Measurements from ENCODE around the gene RPAP3.
"Not testable (repeated sequence)": the region's sequence is repeated elsewhere in the genome, so short reads cannot be mapped to it uniquely, and the experiment has no call there.

DNA sequence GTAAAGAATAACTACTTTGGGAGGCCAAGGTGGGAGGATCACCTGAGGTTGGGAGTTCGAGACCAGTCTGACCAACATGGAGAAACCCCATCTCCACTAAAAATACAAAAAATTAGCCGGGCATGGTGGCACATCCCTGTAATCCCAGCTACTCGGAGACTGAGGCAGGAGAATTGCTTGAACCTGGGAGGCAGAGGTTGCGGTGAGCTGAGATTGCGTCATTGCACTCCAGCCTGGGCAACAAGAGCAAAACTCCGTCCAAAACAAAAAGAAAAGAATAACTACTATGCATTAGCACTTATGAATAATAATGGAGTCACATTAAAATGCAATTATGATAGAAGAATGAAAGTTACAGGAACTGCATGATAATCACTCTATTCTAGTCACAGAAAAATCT lies 37.9 kb downstream of the RPAP3 start:
- not testable (repeated sequence) for TF ChIP-seq CTCF (conservative IDR thresholded peaks at IDR 0.05; ENCODE audit: low read length); EZH2phosphoT487 (IDR thresholded peaks at IDR 0.05; ENCODE audit: borderline replicate concordance)
